HepG2 (cell line): ENCODE measurements around the gene PRELID2. TPM values are rescaled to one million over a fixed set of nuclear protein-coding genes. Genes with fewer than 3 reads are reported as not detected.

Experiments used
- ATAC-seq: fragments of 200-7000 bp; cut with Tn5 transposase; 3 replicates; pipeline ENCODE4 v1.9.1; 2020; ENCODE audit warnings: mild to moderate bottlenecking, moderate library complexity
- BruUV-seq: library from RNA; stranded (reverse); fragments of 400-500 nt; replicated peaks from 2 replicates; lab custom pipeline; 2021; lab: Mats Ljungman, UMichigan
- CTCF ChIA-PET: fragments of 300-600 bp; formaldehyde crosslinking; extraction: SDS; loops from one replicate; lab custom pipeline; 2021; ENCODE audit warnings: low total read pairs, inconsistent platforms, low intra/inter-chr PET ratio; lab: Yijun Ruan, JAX
- POLR2A ChIA-PET: fragments of 350-600 bp; sonication (Branson Sonifier 250); formaldehyde crosslinking; loops from one replicate; lab custom pipeline; 2020; ENCODE audit warnings: antibody characterized with exemption, inconsistent platforms; lab: Yijun Ruan, JAX
- DNase-seq: peaks from one replicate; pipeline ENCODE4 v3.0.0-alpha.2; 2015; ENCODE audit warnings: low spot score
- FAIRE-seq: peaks from 3 replicates; lab custom pipeline; 2011; peaks lifted over from hg19 to GRCh38; lab: Jason Lieb, UNC
- H2AFZ ChIP-seq: one replicate; pipeline ENCODE4 v1.6.1; 2011; ENCODE audit warnings: low read length, inconsistent platforms
- H3K27ac ChIP-seq: fragments of 300-600 bp; 3 replicates; pipeline ENCODE4 v1.8.0; 2011; ENCODE audit warnings: mixed run types, mild to moderate bottlenecking, mixed read lengths, low read length, inconsistent platforms; ENCODE audit not compliant: insufficient read depth; ENCODE audit errors: extremely low read length
- H3K27me3 ChIP-seq, 2 experiments: fragments of 200-600 bp in 1 of 2; 2 replicates in 1 of 2; 3 replicates in 1 of 2; pipeline versions ENCODE4 v1.6.0 to v1.8.0; 2011; ENCODE audit warnings: low read length in 2 of 2, mild to moderate bottlenecking in 2 of 2, moderate library complexity in 2 of 2, inconsistent platforms in 1 of 2; ENCODE audit not compliant: insufficient read depth in 2 of 2, control insufficient read depth in 1 of 2
- H3K36me3 ChIP-seq, 2 experiments: fragments of 200-600 bp in 1 of 2; replicated peaks in 1 of 2; 2 replicates in 1 of 2; 3 replicates in 1 of 2; pipeline versions ENCODE4 v1.5.1 to v1.8.0; 2011; ENCODE audit warnings: low read length in 2 of 2, inconsistent platforms in 1 of 2; ENCODE audit not compliant: insufficient read depth in 2 of 2, control insufficient read depth in 1 of 2
- H3K4me1 ChIP-seq: 2 replicates; pipeline ENCODE4 v1.5.1; 2012; ENCODE audit warnings: low read length, inconsistent platforms; ENCODE audit not compliant: insufficient read depth
- H3K4me2 ChIP-seq: 2 replicates; pipeline ENCODE4 v1.6.0; 2011; ENCODE audit warnings: low read depth, low read length, inconsistent platforms
- H3K4me3 ChIP-seq, 3 experiments: fragments of 200-600 bp in 1 of 3; sonication (generic), shearing (Covaris generic) in 1 of 3; replicated peaks in 1 of 3; 2 replicates each; pipeline ENCODE4 v1.5.1; 2011 to 2016; ENCODE audit warnings: low read length in 3 of 3, inconsistent platforms in 2 of 3, low read depth in 2 of 3, mild to moderate bottlenecking in 2 of 3, control low read depth in 1 of 3, mixed read lengths in 1 of 3; ENCODE audit not compliant: insufficient read depth in 1 of 3
- H3K79me2 ChIP-seq: one replicate; pipeline ENCODE4 v1.6.1; 2011; ENCODE audit warnings: low read length, inconsistent platforms; ENCODE audit not compliant: insufficient read depth
- H3K9ac ChIP-seq: 2 replicates; pipeline ENCODE4 v1.6.0; 2011; ENCODE audit warnings: mild to moderate bottlenecking, low read depth, low read length, inconsistent platforms; ENCODE audit not compliant: insufficient read depth
- H3K9me3 ChIP-seq: 2 replicates; pipeline ENCODE4 v1.5.1; 2012; ENCODE audit warnings: mild to moderate bottlenecking, low read length
- H4K20me1 ChIP-seq: 2 replicates; pipeline ENCODE4 v1.6.0; 2011; ENCODE audit warnings: inconsistent platforms, mild to moderate bottlenecking, low read length, moderate library complexity; ENCODE audit not compliant: insufficient read depth
- HMGA1 ChIP-seq: sonication (generic); formaldehyde crosslinking; conservative IDR thresholded peaks from 2 replicates; pipeline ENCODE4 v1.4.0; 2020; ENCODE audit warnings: missing genetic modification reagents
- PITX1 ChIP-seq: sonication (generic); formaldehyde crosslinking; IDR thresholded peaks from 2 replicates; pipeline ENCODE4 v1.5.1; 2020; ENCODE audit warnings: mild to moderate bottlenecking, missing genetic modification reagents
- RFX1 ChIP-seq: fragments of 450-650 bp; IDR thresholded peaks from 2 replicates; pipeline ENCODE4 v1.6.1; 2017
- SOX5 ChIP-seq: IDR thresholded peaks from 2 replicates; pipeline ENCODE4 v1.6.1; 2016; ENCODE audit warnings: borderline replicate concordance
- SRSF9 ChIP-seq: fragments of 200-400 bp; formaldehyde crosslinking; IDR thresholded peaks from 2 replicates; pipeline ENCODE4 v1.6.1; 2018; ENCODE audit warnings: borderline replicate concordance, mild to moderate bottlenecking, low read depth, low read length; ENCODE audit not compliant: insufficient read depth, poor library complexity, severe bottlenecking
- THYN1 ChIP-seq: sonication (generic); formaldehyde crosslinking; IDR thresholded peaks from 2 replicates; pipeline ENCODE4 v1.8.1; 2023; ENCODE audit warnings: low read depth, mild to moderate bottlenecking, moderate library complexity, missing genetic modification reagents, borderline replicate concordance
- ZKSCAN5 ChIP-seq: sonication (generic); formaldehyde crosslinking; IDR thresholded peaks from 2 replicates; pipeline ENCODE4 v1.5.1; 2020; ENCODE audit warnings: mild to moderate bottlenecking, missing genetic modification reagents
- ZNF33B ChIP-seq: sonication (generic); formaldehyde crosslinking; IDR thresholded peaks from 2 replicates; pipeline ENCODE4 v1.5.1; 2020; ENCODE audit warnings: mild to moderate bottlenecking, missing genetic modification reagents
- ZNF460 ChIP-seq: sonication (generic); formaldehyde crosslinking; IDR thresholded peaks from 2 replicates; pipeline ENCODE4 v1.5.1; 2020; ENCODE audit warnings: missing genetic modification reagents, mild to moderate bottlenecking, borderline replicate concordance
- WGBS: methylation state at CpG from one replicate; pipeline ENCODE4 v1.1.6; 2017; ENCODE audit warnings: low lambda C conversion rate; 5-methylcytosine and 5-hydroxymethylcytosine counted together
- in situ Hi-C: cut with HindIII; loops from 2 replicates; pipeline ENCODE4 v1.10.0; 2017; ENCODE audit warnings: low pct_unique_long_range_greater_than_20kb; ENCODE audit not compliant: extremely low pct_ligation_motif_present
- intact Hi-C: fragments of 100-400 bp; cut with micrococcal nuclease; formaldehyde crosslinking; loops from one replicate; pipeline ENCODE4 v1.10.0; 2022; ENCODE audit not compliant: unreplicated experiment
- polyA plus RNA-seq, 8 experiments: library from polyadenylated mRNA; depleted of rRNA in 3 of 8; stranded (reverse) in 7 of 8; unstranded in 1 of 8; fragments of >200 nt; fragmentation: Illumina TruSeq in 4 of 8; extraction: Trizol in 4 of 8; gene quantifications; 2 replicates each; pipeline versions ENCODE4 v1.2.1 to v1.2.3, GENCODE V29; 2011 to 2016; ENCODE audit warnings: low read depth in 4 of 8, missing spikeins in 1 of 8, mixed read lengths in 1 of 8; ENCODE audit not compliant: insufficient read depth in 1 of 8
- total RNA-seq, 5 experiments: library from RNA; depleted of rRNA; stranded (reverse); fragments of >200 nt; fragmentation: Illumina TruSeq; extraction: Trizol; gene quantifications; 2 replicates each; pipeline ENCODE4 v1.2.3, GENCODE V29; 2016; ENCODE audit warnings: low read depth in 1 of 5
- TF ChIP-seq, protein P1 (sequence below): sonication (generic); formaldehyde crosslinking; IDR thresholded peaks from 2 replicates; pipeline ENCODE4 v1.8.0; 2022; ENCODE audit warnings: mild to moderate bottlenecking, missing genetic modification reagents, borderline replicate concordance

PRELID2 gene
- total and polyA plus RNA-seq, 2 of the 13 experiments (the other 11 are each of a cell fraction or from before 2014, with no cell fraction given) = 10.0 to 22.9 TPM

DNA sequence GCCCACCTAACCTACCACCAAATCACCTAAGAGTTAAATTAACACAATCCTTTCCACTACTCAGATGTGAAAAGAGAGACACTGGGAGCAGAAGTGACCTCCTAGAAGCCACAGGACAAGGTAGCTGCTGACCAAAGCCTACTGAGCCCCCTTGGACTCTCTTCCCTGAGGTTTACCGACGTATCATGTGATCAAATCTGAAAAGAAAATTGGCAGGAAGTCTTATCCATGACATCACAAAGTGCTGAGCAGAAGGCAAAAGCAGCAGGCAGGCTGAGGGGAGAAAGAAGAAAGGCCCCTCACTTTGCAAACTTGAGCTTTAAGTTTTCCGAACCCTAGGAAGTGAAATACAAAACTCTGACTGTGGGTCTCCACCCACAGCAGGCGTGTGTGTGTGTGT lies 11.1 kb downstream of the PRELID2 start:
- CTCF ChIA-PET = no interaction called here
- H3K4me2 ChIP-seq = no peak overlapping the region
- no peak for ATAC-seq
- H3K4me3 ChIP-seq = no peak overlapping the region
- TF ChIP-seq, protein P1, sequence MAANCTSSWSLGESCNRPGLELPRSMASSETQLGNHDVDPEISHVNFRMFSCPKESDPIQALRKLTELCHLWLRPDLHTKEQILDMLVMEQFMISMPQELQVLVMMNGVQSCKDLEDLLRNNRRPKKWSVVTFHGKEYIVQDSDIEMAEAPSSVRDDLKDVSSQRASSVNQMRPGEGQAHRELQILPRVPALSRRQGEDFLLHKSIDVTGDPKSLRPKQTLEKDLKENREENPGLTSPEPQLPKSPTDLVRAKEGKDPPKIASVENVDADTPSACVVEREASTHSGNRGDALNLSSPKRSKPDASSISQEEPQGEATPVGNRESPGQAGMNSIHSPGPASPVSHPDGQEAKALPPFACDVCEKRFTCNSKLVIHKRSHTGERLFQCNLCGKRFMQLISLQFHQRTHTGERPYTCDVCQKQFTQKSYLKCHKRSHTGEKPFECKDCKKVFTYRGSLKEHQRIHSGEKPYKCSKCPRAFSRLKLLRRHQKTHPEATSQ (CRISPR knock-in tag) = no peak
- TF ChIP-seq ZNF460 (CRISPR knock-in tag) (no peak), ZNF33B (CRISPR knock-in tag) (no peak), HMGA1 (CRISPR knock-in tag) (no peak), ZKSCAN5 (CRISPR knock-in tag) (no peak), SRSF9 (no peak), THYN1 (no peak), PITX1 (CRISPR knock-in tag) (no peak), RFX1 (no peak), SOX5 (CRISPR knock-in tag) (no peak)
- no TSS peak for BruUV-seq
- H3K27me3 ChIP-seq = no peaks in the 10 kb centered on the region
- H3K9me3 ChIP-seq = no peaks in the 10 kb centered on the region
- H3K79me2 ChIP-seq = peaks cover under 1% of the 10 kb centered on the region
- POLR2A ChIA-PET = no interaction called here
- WGBS = 92% methylated on average over 4 of the region's 4 CpGs
- in situ Hi-C loops = no loop called here
- intact Hi-C loops = no loop called here
- H3K4me1 ChIP-seq = peaks cover 9% of the 10 kb centered on the region
- no peak for FAIRE-seq
- H3K27ac ChIP-seq = no peak overlapping the region
- no peak overlapping the region for H3K9ac ChIP-seq
- no peaks in the 10 kb centered on the region for H4K20me1 ChIP-seq
- no peak overlapping the region for H2AFZ ChIP-seq
- peaks cover 0 to 5% of the 10 kb centered on the region in 2 experiments; a peak in 1 of 5 replicates for H3K36me3 ChIP-seq
- no peak for DNase-seq
